ENCODE measurements around the gene HOXD12.

Gene HOXD12

DNA sequence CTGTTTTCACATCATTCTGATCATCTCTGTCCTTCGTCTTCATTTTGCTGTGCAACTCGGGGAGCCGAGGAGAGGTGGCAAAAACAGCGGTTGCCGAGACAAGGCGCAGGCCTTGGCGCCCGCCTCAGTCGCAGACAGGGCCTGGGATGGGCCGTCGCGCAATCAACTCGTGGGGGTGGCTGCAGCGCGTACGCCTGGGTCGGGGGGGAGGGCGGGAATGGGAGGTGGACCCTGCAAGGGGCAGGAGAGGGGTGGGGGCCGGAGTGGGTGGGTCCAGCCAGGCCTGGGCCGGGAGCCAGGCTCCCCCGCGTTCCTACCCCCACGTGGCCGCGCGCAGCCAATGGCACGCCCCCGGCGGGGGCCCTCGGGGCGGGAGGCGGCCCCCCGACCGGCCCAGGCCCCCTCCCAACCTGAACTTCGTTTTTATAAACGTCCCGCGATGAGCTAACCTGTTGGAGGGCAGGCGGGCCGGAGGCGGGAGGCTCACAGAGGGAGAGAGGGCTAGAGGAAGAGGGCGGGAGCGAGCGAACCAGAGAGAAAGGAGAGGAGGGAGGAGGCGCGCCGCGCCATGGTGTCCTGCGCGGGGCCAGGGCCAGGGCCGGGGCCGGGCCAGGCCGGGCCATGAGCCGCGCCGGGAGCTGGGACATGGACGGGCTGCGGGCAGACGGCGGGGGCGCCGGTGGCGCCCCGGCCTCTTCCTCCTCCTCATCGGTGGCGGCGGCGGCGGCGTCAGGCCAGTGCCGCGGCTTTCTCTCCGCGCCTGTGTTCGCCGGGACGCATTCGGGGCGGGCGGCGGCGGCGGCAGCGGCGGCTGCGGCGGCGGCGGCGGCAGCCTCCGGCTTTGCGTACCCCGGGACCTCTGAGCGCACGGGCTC is 7.1 kb upstream of the HOXD12 start, which contains the start of gene HOXD13:
HOXD13 (plus strand) TSS at position 452 of the 875 bp plus-strand sequence; CDS start at position 622, 170 bp downstream.
- DNase-seq (ENCODE audit: low spot score), result peak; percentile 15

DNA sequence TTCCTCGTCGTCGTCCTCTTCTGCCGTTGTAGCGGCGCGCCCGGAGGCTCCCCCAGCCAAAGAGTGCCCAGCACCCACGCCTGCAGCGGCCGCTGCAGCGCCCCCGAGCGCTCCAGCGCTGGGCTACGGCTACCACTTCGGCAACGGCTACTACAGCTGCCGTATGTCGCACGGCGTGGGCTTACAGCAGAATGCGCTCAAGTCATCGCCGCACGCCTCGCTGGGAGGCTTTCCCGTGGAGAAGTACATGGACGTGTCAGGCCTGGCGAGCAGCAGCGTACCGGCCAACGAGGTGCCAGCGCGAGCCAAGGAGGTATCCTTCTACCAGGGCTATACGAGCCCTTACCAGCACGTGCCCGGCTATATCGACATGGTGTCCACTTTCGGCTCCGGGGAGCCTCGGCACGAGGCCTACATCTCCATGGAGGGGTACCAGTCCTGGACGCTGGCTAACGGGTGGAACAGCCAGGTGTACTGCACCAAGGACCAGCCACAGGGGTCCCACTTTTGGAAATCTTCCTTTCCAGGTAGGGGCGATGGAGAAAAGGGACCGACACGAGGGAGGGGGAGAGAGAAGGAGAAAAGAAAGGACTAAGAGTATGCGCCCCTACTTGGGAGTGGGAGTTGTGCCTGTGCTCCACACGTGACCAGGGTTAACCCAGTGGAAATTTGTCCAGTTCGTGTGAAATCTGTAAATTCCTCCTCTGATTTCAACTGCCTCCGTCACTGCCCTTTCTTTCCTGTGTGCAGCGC is 6.3 kb upstream of the HOXD12 start:
- peak; percentile 52 for DNase-seq (ENCODE audit: low spot score)

DNA sequence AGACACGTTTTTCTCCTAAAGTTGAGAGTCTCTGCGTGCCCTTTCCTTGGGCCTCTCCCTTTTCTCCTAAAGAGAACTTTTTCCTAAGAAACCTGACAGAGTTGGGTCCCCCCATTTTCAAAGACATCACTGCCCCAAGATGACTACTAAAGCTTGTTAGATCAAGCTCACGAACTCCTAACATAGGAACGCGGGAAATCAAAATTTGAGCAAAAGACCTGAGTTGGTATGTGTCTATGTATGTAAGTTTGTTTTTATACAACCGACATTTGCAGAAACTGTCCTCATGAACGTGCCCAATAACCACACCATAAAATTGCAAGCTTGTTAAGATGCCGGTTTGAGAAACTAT is 5.7 kb upstream of the HOXD12 start:
- DNase-seq (ENCODE audit: low spot score), result no peak

DNA sequence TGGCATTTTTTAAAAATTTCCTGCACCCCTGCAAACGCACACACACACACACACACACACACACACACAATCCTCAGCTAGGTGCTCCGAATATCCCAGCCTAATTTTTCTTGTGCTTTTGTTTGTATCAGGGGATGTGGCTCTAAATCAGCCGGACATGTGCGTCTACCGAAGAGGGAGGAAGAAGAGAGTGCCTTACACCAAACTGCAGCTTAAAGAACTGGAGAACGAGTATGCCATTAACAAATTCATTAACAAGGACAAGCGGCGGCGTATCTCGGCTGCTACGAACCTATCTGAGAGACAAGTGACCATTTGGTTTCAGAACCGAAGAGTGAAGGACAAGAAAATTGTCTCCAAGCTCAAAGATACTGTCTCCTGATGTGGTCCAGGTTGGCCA is 5.2 kb upstream of the HOXD12 start:
- DNase-seq (ENCODE audit: low spot score), result no peak

DNA sequence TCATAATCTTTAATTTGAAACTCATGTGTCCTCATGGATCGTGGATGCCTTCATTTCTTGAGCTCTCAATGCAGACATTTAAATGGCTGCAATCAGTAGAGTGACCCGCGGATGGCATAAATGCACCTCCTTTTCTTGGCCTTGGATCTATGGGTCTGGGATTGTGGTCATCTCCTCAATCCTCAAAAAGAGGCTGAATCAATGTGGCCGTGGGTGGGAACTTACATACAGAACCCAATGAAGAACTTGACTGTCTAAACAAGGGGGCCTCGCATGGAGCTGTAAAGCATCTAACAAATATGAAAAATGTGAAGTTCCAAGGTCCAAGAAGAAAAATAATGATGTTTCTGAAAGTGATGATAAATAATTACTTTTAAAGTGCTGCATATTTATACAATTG is 4.2 kb upstream of the HOXD12 start:
- DNase-seq (ENCODE audit: low spot score), result no peak

DNA sequence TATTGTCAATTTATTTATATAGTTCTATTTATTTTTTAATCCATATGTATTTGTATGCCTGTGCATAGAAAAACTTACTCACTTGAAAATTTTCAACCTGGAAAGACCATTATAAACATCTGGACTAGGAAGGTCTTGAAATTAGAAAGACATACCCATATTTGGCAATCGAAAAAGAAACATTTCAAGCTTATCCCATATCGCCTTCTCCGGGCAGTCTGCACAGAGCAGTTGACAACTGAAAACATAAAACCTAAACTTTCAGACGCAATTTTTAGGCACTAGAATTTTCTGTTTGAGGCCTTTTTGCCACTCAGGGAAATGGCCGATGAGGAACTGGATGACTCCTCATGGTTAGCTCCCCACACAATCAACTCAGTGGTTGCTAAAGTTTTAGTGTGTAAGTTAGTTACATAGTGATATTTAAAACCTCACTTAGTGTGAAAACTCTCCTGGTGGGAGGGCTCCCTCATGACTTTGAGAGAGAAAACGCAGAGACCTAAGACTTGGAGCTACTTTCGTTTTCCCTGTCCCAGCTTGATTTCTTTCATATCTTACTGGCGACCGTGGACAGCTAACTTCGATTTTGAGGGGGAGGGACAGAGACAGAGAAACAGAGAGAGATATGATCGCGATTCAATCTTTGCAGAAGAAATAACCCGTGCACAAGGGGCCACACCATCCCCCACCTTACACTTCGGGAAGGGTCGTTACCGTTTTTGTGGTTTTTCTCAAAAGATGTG is 3.2 kb upstream of the HOXD12 start:
- DNase-seq (ENCODE audit: low spot score), result peak; percentile 22

DNA sequence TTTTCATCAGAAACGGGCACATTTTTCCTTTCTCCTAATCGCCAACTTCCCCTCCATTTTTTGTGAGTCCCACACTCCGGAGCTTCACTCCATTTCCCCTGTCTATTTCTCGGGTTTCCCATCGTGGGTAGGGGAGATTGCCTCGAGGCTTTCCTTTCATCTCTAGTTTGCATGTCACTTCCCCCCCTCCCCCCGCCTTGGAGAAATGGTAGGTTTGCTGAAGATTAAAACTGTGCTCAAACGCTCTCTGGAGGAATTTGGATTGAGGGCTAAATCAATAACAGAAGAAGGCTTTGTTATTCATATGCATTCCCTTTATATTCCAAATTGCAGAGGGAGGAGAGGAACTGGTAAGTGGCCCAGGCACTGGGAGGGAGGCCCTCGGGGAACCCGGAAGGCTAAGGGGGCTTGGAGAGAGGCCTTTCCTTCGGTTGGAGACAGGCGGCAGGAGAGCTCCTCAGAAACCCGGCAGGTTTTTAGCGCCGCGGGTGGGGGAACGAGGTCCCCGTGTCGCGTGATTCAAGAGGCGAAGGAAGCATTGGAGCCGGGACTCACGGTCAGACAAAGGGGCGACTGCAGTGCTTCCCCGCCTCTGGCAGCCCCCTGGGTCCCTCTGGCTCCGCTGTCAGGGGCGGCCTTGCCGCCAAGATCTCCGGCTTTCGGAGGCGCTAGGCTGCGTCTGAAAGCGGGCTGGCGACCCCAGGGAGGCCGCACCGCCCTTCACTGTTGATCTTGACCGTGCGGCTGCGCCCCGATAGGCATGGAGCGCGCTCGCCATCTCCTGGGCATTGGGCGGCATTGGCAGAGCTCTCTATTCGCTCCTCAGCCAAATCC is 2.4 kb upstream of the HOXD12 start:
- DNase-seq (ENCODE audit: low spot score), result peak; percentile 84

DNA sequence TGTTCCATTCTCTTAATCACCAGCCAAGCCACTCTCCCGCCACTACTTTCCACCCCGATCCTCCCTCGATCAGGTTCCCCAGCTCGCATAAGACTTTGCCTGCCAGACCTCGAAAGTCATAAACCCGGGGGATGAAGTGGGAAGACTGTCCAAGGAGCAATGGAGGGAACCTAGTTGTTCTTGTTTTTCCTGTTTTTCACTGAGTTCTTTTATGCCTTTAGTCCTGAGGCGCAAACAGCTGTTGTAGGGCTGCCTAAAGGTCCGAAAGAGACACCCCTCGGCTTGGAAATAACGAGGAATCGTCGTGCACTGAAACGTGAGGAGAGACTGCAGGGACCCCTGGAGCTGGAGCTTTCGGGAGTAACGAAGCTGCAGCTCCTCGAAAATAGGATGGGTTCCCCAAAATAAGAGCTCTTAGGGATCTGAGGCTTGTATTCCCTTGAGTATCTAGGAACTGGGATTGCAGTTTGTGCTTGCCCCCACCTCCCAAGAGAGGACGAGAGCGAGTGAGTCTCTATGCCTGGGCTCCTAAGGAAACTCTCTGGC is 1.7 kb upstream of the HOXD12 start:
- DNase-seq (ENCODE audit: low spot score), result no peak

DNA sequence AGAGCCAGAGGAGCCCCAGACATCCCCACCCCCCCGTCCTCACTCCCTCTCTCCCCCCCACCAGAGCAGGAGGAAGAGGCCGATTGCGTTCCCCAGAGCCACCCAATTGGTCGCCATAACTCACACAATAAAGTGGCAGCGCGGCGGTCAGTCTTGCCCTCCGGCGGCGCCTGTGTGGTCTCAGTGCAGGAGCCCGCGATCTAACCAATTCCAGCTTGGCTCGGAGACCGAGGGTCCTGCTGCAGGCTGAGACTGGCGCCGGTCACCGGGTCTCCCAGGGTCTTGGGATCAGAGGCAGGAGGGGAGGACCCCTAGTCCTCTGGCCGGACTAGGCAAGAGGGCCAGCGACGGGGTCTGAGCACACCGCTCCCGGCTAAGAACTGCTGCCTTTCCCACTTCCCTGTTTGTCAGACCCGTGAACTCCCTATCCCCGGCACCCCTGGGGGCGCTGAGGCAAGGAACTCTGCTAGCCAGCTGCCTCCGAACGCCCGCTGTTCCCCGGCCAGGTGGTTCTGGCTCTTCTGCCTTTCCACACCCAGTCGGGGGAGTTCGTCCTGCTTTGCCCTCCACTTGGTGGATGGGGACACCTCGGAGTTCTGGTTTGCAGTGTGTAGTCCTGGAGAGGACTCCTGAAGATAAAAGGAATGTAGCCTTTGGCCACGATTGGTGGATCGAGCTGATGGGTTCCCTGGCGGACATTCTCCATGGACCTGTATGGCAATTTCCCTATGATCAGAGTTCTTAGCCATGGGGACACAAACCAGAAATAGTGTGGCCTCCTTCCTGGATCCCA is 1.0 kb upstream of the HOXD12 start:
- no peak for DNase-seq (ENCODE audit: low spot score)

DNA sequence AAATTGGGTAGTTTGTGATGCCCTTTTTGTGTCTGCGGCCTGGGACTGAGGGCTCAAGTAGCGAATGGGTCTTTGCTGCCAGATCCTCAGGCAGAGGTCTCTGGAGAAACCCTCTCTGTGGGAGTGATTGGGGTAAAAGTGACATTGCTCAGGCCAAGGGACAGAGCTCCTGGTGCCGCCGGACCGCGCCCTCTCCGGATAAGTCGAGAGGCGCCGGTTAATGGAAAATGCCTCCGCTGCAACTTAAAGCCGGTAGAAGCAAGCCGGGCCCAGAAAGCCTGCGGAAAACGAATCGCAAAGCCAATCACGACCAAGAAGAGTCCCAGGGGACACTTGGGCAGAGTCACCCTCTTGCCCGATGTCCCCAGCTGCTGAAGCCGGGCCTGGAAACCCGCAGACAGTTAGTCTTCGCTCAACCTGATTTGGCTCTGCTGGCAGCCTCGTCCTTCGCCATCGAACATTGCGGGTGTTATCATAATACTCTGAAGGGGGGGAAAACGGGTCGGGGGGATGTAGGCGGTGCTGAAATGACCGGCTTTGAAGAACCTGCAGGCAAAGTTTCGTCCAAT is 352 bp upstream of the HOXD12 start:
- no peak for DNase-seq (ENCODE audit: low spot score)

DNA sequence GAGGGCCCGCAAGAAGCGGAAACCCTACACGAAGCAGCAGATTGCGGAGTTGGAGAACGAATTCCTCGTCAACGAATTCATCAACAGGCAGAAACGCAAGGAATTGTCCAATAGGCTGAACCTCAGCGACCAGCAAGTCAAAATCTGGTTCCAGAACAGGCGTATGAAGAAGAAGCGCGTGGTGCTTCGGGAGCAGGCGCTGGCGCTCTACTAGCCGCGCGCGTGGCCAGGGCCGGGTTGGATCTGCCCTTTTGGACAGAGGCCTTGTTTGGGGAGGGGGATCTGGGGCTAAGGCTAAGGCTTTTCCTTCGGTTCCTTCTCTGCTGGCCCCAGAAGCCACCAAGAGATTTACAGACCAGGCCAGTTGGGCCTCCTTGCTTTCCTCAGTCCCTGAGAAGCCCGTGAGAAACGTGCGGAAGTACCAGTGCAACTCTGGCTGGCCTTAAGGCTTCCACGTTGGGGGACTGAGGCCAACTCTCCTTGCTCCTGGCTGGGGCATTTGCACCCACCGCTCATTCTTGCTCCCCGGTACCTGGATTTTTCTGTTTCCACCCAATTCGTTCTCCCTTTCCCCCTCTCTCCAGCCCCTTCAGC is 1.0 kb downstream of the HOXD12 start:
- DNase-seq (ENCODE audit: low spot score), result no peak

DNA sequence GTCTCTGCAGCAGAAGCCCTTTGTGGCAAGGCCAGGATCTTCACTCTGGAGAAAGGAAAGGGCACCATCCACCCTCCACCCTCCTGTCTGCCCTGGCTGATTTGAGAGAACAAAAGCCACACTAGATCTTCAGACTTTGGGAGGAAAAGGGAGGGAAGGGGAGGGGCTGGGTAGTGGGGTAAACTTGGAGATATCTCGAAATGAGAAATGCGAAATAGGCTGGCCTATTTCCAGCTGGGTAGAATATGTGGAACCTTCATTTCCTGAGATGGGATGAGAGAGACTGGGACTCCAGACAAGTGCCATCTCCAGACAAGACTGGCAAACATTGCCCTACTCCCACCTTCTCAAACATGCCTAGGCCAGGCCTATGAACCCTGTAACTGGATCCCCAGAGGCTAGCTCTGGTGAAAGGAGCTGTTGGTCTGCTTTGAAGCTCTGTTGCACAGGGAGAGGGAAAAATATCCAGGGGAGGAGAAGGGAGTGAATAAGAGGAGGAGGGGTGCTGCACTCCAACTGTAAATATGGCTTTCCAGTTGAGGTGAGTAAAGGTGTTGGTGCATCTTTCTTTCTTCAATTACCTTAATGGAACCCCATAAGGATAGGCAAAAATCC is 1.7 kb downstream of the HOXD12 start:
- no peak for DNase-seq (ENCODE audit: low spot score)

DNA sequence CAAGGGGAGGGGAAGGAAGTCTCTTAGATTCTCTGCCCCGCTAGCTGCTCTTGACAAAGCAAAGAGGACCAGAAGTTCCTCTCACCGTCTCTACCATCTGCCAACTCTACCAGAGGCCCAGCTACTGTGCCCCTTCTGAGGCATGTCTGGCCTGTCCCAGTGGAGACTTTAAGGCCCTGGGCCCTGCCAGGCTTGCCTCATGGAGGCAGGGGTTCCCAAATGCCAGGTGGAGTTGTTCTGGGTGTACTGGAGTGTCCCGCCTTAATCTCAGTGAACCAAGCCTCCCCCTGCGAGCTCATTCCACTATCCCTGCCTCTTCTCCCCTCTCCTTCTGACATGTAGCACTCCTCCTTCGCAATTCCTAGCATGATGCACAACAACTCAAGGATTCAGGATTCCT is 2.2 kb downstream of the HOXD12 start:
- no peak for DNase-seq (ENCODE audit: low spot score)

DNA sequence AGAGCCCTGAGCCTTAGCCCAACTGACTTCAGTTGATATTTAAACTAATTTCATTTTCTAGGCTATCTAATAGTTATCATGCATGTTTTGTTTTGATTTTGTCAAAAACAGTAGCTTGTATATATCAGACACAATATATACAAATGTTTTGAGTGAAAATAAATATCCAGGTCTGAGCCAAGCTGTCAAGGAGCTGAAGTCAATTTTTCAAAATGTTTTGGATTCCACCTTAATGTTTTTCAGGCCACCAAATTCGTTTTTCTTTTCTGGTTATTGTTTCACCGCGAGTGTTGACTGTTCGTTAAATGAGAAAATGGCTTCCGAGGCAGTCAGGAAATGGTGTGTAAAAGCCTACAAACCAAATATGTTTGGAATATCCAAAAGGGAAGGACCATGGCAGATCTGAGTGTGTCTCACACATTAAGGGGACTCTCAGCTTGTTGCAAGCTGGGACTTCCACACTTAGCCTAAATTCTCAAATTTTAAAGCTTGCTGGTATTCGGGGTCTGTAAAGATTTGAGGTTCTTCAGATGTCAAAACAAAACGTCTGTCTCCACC is 2.8 kb downstream of the HOXD12 start:
- no peak for DNase-seq (ENCODE audit: low spot score)

DNA sequence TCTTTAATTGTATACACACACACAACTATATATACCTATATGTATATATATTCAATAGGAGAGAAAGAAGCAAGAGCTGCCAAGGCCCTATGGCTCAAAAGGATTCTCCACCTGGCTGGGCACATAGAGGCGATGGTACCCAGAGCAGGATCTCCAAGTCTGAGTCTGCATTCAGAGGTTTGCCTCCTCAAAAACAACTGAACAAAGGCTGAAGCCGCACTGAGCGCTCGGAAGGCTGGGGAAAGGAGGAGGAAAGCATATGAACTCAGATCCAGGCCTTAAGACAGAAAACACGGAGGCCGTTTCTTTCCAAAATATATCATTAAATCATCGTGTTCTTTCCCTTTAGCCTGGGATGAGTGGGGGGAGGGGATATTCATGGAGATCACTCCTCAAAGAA is 3.6 kb downstream of the HOXD12 start:
- no peak for DNase-seq (ENCODE audit: low spot score)

DNA sequence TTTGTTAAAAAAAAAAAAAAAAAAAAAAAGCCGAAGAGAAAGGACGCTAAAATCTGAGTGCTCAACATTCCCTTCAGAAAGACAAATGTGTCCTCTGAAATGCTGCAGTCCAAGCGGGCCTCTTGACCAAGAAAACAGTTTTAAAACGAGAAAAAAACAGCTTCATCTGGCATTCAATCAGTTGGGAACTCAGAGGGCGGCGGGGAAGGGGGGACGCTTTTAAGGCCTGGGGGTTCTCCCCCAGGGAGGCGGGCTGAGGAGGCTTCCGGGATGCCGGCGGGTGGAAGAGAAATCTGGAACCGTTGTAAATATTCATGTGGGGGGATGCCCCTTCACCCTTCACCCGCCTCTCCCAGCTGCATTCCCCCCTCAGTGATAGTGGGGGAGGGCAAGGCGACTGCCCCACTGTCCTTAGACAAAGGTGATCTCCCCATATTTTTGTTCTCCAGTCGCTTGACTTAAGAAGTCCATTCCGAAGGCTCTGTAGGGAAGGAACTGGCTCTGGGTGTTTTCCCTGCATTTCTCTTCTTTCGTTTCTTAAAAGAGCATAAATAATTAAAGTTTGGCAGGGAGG is 4.2 kb downstream of the HOXD12 start:
- DNase-seq (ENCODE audit: low spot score), result no peak

DNA sequence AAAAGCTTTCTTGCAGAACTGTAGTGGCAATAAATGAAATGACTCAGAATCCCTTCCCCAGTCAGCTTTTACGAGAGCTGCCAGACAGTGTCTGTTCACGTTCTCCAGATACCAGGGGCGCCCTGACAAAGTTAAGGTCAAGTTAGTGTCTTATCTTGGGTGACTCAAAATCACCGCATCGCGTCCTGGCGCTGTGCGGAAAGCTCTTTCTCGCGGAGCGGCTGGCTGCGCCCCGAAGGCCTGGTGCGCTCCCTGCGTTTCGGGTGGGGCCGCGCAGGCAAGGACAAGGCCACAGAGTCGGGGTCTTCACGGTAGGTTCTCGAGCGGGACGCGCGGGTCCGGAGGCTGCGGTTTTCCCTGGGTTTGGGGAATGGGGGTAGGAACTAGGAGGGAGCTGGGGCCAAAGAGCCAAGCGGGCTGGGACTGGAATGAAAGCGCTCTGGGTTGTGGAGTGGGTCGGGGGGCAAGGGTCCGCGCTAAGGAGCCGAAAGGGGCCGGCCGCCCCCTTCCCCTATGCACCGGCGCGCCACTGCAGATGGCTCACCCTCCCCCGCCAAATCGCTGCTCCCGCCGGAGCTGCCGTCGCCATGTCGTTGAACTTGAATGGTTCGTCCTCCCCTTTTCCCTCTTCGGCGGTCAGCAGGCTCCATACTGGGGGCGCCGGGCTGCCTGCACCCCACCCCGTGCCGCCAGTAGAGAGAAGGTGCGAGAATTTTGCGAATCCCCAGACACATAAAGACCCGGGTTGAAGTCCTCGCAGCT is 4.9 kb downstream of the HOXD12 start:
- peak; percentile 87 for DNase-seq (ENCODE audit: low spot score)

Measured in LoVo (cell line).